ENCODE results near the gene HIC2. TPM values are rescaled to one million over a fixed set of nuclear protein-coding genes. Genes with fewer than 3 reads are reported as not detected.

The HIC2 gene
- total and polyA plus RNA-seq, 9 of the 15 experiments (the other 6 are each of a cell fraction or from before 2014, with no cell fraction given), result 1.7 to 117 (median 35.5) TPM

DNA sequence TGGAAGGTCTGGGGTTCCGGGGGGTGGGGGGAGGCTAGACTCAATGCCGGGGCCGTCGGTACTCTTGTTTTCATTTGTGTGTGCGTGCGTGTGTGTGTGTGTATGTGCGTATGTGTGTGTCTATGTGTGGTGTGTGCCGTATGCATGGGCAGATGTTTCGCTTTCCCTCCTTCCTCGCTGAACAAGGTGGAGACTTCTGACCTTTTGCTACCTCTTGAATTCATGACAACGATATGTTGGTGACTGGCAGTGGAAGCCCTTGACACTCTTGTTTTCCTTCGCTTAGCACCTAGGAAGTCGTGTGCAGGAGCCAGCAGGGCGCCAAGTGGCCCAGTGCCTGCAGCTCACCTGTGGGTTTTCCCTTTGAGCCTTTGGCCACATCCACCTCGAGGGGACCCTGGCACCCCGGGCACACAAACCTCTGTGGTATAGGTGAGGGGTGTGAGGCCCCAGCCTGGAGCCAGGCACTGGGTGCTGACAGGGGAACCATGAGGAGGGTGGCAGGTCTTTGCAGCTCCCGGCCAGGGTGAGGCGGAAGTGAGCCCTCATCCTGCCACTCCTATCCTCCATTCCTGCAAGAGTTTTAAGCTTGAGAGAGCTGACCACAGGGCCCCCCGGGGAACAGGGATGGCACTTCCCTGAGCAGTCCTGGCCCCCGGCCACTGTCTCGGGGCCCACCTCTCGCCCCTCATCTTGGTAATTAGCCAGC is 30.7 kb downstream of the HIC2 start (continued):
- TF ChIP-seq, protein P1, sequence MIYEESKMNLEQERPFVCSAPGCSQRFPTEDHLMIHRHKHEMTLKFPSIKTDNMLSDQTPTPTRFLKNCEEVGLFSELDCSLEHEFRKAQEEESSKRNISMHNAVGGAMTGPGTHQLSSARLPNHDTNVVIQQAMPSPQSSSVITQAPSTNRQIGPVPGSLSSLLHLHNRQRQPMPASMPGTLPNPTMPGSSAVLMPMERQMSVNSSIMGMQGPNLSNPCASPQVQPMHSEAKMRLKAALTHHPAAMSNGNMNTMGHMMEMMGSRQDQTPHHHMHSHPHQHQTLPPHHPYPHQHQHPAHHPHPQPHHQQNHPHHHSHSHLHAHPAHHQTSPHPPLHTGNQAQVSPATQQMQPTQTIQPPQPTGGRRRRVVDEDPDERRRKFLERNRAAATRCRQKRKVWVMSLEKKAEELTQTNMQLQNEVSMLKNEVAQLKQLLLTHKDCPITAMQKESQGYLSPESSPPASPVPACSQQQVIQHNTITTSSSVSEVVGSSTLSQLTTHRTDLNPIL (CRISPR knock-in tag; IDR thresholded peaks at IDR 0.05), result no peak
- TF ChIP-seq ZEB2 (IDR thresholded peaks at IDR 0.05) (no peak), ZZZ3 (IDR thresholded peaks at IDR 0.05) (no peak), MIER1 (IDR thresholded peaks at IDR 0.05; ENCODE audit: low read depth) (no peak), POLR2H (tag; IDR thresholded peaks at IDR 0.05; ENCODE audit: low read depth) (no peak), ARNT (IDR thresholded peaks at IDR 0.05) (peak in 1 of 2 experiments; percentile 41; a peak in 1 of 4 replicates), DIDO1 (tag; IDR thresholded peaks at IDR 0.05; ENCODE audit: low read depth) (no peak), TAF7 (tag; IDR thresholded peaks at IDR 0.05) (no peak), NCOA1 (IDR thresholded peaks at IDR 0.05; ENCODE audit: low read depth) (no peak), BDP1 (IDR thresholded peaks at IDR 0.05; ENCODE audit: insufficient read depth, insufficient read length) (no peak), EHMT2 (IDR thresholded peaks at IDR 0.05) (no peak), CREBBP (IDR thresholded peaks at IDR 0.05; ENCODE audit: low read depth, low read length) (no peak), FUS (optimal IDR thresholded peaks at IDR 0.05; ENCODE audit: low read depth, low read length) (no peak)
- TF ChIP-seq, protein P2, sequence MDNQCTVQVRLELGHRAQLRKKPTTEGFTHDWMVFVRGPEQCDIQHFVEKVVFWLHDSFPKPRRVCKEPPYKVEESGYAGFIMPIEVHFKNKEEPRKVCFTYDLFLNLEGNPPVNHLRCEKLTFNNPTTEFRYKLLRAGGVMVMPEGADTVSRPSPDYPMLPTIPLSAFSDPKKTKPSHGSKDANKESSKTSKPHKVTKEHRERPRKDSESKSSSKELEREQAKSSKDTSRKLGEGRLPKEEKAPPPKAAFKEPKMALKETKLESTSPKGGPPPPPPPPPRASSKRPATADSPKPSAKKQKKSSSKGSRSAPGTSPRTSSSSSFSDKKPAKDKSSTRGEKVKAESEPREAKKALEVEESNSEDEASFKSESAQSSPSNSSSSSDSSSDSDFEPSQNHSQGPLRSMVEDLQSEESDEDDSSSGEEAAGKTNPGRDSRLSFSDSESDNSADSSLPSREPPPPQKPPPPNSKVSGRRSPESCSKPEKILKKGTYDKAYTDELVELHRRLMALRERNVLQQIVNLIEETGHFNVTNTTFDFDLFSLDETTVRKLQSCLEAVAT (IDR thresholded peaks at IDR 0.05), result peak in 1 of 2 experiments; percentile 81; a peak in 1 of 4 replicates
- TF ChIP-seq, protein P3, sequence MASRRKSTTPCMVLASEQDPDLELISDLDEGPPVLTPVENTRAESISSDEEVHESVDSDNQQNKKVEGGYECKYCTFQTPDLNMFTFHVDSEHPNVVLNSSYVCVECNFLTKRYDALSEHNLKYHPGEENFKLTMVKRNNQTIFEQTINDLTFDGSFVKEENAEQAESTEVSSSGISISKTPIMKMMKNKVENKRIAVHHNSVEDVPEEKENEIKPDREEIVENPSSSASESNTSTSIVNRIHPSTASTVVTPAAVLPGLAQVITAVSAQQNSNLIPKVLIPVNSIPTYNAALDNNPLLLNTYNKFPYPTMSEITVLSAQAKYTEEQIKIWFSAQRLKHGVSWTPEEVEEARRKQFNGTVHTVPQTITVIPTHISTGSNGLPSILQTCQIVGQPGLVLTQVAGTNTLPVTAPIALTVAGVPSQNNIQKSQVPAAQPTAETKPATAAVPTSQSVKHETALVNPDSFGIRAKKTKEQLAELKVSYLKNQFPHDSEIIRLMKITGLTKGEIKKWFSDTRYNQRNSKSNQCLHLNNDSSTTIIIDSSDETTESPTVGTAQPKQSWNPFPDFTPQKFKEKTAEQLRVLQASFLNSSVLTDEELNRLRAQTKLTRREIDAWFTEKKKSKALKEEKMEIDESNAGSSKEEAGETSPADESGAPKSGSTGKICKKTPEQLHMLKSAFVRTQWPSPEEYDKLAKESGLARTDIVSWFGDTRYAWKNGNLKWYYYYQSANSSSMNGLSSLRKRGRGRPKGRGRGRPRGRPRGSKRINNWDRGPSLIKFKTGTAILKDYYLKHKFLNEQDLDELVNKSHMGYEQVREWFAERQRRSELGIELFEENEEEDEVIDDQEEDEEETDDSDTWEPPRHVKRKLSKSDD (conservative IDR thresholded peaks at IDR 0.05; ENCODE audit: low read length), result peak; percentile 65; the same call in 1 of the 2 replicates
- TF ChIP-seq, protein P4, sequence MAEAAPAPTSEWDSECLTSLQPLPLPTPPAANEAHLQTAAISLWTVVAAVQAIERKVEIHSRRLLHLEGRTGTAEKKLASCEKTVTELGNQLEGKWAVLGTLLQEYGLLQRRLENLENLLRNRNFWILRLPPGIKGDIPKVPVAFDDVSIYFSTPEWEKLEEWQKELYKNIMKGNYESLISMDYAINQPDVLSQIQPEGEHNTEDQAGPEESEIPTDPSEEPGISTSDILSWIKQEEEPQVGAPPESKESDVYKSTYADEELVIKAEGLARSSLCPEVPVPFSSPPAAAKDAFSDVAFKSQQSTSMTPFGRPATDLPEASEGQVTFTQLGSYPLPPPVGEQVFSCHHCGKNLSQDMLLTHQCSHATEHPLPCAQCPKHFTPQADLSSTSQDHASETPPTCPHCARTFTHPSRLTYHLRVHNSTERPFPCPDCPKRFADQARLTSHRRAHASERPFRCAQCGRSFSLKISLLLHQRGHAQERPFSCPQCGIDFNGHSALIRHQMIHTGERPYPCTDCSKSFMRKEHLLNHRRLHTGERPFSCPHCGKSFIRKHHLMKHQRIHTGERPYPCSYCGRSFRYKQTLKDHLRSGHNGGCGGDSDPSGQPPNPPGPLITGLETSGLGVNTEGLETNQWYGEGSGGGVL (CRISPR knock-in tag; IDR thresholded peaks at IDR 0.05), result no peak; the same call in 1 of the 2 replicates

All from K562 (cell line).